SK-N-SH treated with all-trans-retinoic acid at 6 μM for 48 hours (cell line): ENCODE data around the gene CA7.

ENCODE experiments used
- ATAC-seq: fragments of 200-7000 bp; cut with Tn5 transposase; 3 replicates; pipeline ENCODE4 v1.9.1; 2020; ENCODE audit warnings: mild to moderate bottlenecking, moderate library complexity
- ARNTL ChIP-seq: fragments of 450-650 bp; formaldehyde crosslinking; IDR thresholded peaks from 2 replicates; pipeline ENCODE4 v1.5.0; 2020; ENCODE audit warnings: low read depth, mild to moderate bottlenecking, moderate library complexity, borderline replicate concordance
- CSDC2 ChIP-seq: fragments of 250-450 bp; sonication (Bioruptor Pico); IDR thresholded peaks from 2 replicates; pipeline ENCODE4 v1.5.0; 2020; ENCODE audit warnings: mild to moderate bottlenecking, moderate library complexity
- ESRRG ChIP-seq: fragments of 250-450 bp; sonication (Bioruptor Pico); IDR thresholded peaks from 2 replicates; pipeline ENCODE4 v1.6.1; 2021; ENCODE audit warnings: mild to moderate bottlenecking
- GLIS3 ChIP-seq: fragments of 250-450 bp; sonication (Bioruptor Pico); IDR thresholded peaks from 2 replicates; pipeline ENCODE4 v1.5.0; 2020; ENCODE audit warnings: mild to moderate bottlenecking, moderate library complexity
- ISL1 ChIP-seq: fragments of 250-450 bp; sonication (Bioruptor Pico); IDR thresholded peaks from 2 replicates; pipeline ENCODE4 v2.1.2; 2022; ENCODE audit warnings: mild to moderate bottlenecking, moderate library complexity
- OSR1 ChIP-seq: fragments of 250-450 bp; sonication (Bioruptor Pico); IDR thresholded peaks from 2 replicates; pipeline ENCODE4 v1.8.0; 2022; ENCODE audit warnings: moderate library complexity, mild to moderate bottlenecking, inconsistent platforms
- POU6F1 ChIP-seq: fragments of 250-450 bp; sonication (Bioruptor Pico); IDR thresholded peaks from 2 replicates; pipeline ENCODE4 v1.8.0; 2021; ENCODE audit warnings: low read depth, mild to moderate bottlenecking, moderate library complexity, borderline replicate concordance
- PPARA ChIP-seq: fragments of 250-450 bp; sonication (Bioruptor Pico); IDR thresholded peaks from 2 replicates; pipeline ENCODE4 v1.5.0; 2020; ENCODE audit warnings: mild to moderate bottlenecking, borderline replicate concordance
- RARB ChIP-seq: fragments of 250-450 bp; sonication (Bioruptor Pico); IDR thresholded peaks from 2 replicates; pipeline ENCODE4 v1.8.0; 2021; ENCODE audit warnings: mild to moderate bottlenecking, moderate library complexity
- SNAI2 ChIP-seq: fragments of 250-450 bp; sonication (Bioruptor Pico); IDR thresholded peaks from 2 replicates; pipeline ENCODE4 v1.5.0; 2020; ENCODE audit warnings: mild to moderate bottlenecking, moderate library complexity
- TCF4 ChIP-seq: fragments of 250-450 bp; sonication (Bioruptor Pico); IDR thresholded peaks from 2 replicates; pipeline ENCODE4 v1.8.0; 2021; ENCODE audit warnings: mild to moderate bottlenecking, moderate library complexity, borderline replicate concordance
- TOX ChIP-seq: fragments of 250-450 bp; sonication (Bioruptor Pico); IDR thresholded peaks from 2 replicates; pipeline ENCODE4 v1.8.0; 2021; ENCODE audit warnings: mild to moderate bottlenecking, moderate library complexity, borderline replicate concordance
- TSHZ2 ChIP-seq: fragments of 250-450 bp; sonication (Bioruptor Pico); IDR thresholded peaks from 2 replicates; pipeline ENCODE4 v1.5.0; 2020; ENCODE audit warnings: mild to moderate bottlenecking, moderate library complexity
- ZC3H10 ChIP-seq: fragments of 250-450 bp; sonication (Bioruptor Pico); IDR thresholded peaks from 2 replicates; pipeline ENCODE4 v1.5.1; 2021; ENCODE audit warnings: mild to moderate bottlenecking, moderate library complexity
- ZFP3 ChIP-seq: fragments of 250-450 bp; sonication (Bioruptor Pico); IDR thresholded peaks from 2 replicates; pipeline ENCODE4 v1.5.0; 2020; ENCODE audit warnings: mild to moderate bottlenecking, moderate library complexity
- ZFP30 ChIP-seq: fragments of 450-650 bp; formaldehyde crosslinking; IDR thresholded peaks from 2 replicates; pipeline ENCODE4 v1.5.0; 2022; ENCODE audit warnings: mild to moderate bottlenecking, moderate library complexity
- ZNF565 ChIP-seq: fragments of 450-650 bp; formaldehyde crosslinking; conservative IDR thresholded peaks from 2 replicates; pipeline ENCODE4 v1.5.0; 2020; ENCODE audit warnings: low read depth, mild to moderate bottlenecking, moderate library complexity
- ZNF70 ChIP-seq: fragments of 450-650 bp; formaldehyde crosslinking; IDR thresholded peaks from 2 replicates; pipeline ENCODE4 v1.5.0; 2020; ENCODE audit warnings: mild to moderate bottlenecking, moderate library complexity
- ZNF8 ChIP-seq: fragments of 450-650 bp; formaldehyde crosslinking; IDR thresholded peaks from 2 replicates; pipeline ENCODE4 v1.5.0; 2020; ENCODE audit warnings: mild to moderate bottlenecking, moderate library complexity
- TF ChIP-seq, protein P1 (sequence below): fragments of 250-450 bp; sonication (Bioruptor Pico); IDR thresholded peaks from 2 replicates; pipeline ENCODE4 v1.5.1; 2021; ENCODE audit warnings: mild to moderate bottlenecking, moderate library complexity
- TF ChIP-seq, protein P2 (sequence below): fragments of 250-450 bp; sonication (Bioruptor Pico); IDR thresholded peaks from 2 replicates; pipeline ENCODE4 v1.8.0; 2020; ENCODE audit warnings: mild to moderate bottlenecking, moderate library complexity, borderline replicate concordance
- TF ChIP-seq, protein P3 (sequence below): fragments of 250-450 bp; sonication (Bioruptor Pico); IDR thresholded peaks from 2 replicates; pipeline ENCODE4 v1.5.1; 2020; ENCODE audit warnings: low read depth, mild to moderate bottlenecking, moderate library complexity

The CA7 gene

GRCh38 chr16:66841366-66841765 is 2.8 kb upstream of the CA7 start:
- TF ChIP-seq OSR1 (no peak), ZFP30 (no peak), ISL1 (no peak), ZFP3 (CRISPR knock-in tag) (no peak), TOX (CRISPR knock-in tag) (no peak), ZNF565 (CRISPR knock-in tag) (no peak), TCF4 (no peak), POU6F1 (CRISPR knock-in tag) (no peak), ZNF8 (CRISPR knock-in tag) (no peak), SNAI2 (CRISPR knock-in tag) (no peak)
- TF ChIP-seq, protein P1, sequence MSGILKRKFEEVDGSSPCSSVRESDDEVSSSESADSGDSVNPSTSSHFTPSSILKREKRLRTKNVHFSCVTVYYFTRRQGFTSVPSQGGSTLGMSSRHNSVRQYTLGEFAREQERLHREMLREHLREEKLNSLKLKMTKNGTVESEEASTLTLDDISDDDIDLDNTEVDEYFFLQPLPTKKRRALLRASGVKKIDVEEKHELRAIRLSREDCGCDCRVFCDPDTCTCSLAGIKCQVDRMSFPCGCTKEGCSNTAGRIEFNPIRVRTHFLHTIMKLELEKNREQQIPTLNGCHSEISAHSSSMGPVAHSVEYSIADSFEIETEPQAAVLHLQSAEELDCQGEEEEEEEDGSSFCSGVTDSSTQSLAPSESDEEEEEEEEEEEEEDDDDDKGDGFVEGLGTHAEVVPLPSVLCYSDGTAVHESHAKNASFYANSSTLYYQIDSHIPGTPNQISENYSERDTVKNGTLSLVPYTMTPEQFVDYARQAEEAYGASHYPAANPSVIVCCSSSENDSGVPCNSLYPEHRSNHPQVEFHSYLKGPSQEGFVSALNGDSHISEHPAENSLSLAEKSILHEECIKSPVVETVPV (CRISPR knock-in tag): no peak
- ATAC-seq: no peak

DNA sequence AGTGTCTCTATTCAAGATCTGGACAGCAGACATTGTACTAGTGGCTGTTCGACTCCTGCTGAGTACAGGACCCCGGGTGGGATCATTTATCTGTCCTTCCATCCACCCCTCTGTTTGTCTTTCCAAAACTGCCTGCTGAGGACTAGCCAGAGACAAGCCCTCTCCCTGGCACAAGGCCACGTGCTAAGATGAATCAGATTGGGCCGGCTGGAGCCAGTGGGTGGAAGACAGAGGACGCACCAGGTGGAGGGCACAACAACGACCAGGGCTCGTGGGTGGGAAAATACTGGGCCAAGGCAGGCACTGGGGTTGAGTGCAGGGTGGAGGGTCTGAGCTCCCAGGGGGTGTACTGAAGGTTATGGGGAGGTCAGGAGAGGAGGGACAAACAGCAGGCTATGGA is 1.4 kb upstream of the CA7 start:
- TF ChIP-seq ARNTL (CRISPR knock-in tag) (no peak), ZFP3 (CRISPR knock-in tag) (no peak), ZFP30 (no peak), ZNF565 (CRISPR knock-in tag) (no peak), TSHZ2 (CRISPR knock-in tag) (no peak), TCF4 (no peak), SNAI2 (CRISPR knock-in tag) (no peak), TOX (CRISPR knock-in tag) (no peak), ESRRG (CRISPR knock-in tag) (no peak), OSR1 (no peak), PPARA (CRISPR knock-in tag) (no peak), RARB (CRISPR knock-in tag) (no peak)
- no peak; the same call in 1 of the 3 replicates for ATAC-seq

- TF ChIP-seq POU6F1 (CRISPR knock-in tag) (no peak), CSDC2 (CRISPR knock-in tag) (no peak)
- ATAC-seq: no peak; the same call in 2 of the 3 replicates
Measured at GRCh38 chr16:66843191-66843590, 1.0 kb upstream of the CA7 start.

GRCh38 chr16:66844009-66844341 is 239 bp upstream of the CA7 start:
- TF ChIP-seq POU6F1 (CRISPR knock-in tag): no peak
- no peak for TF ChIP-seq ARNTL (CRISPR knock-in tag)
- no peak for TF ChIP-seq GLIS3
- no peak for TF ChIP-seq ZFP30
- TF ChIP-seq ZNF8 (CRISPR knock-in tag): no peak
- TF ChIP-seq, protein P2, sequence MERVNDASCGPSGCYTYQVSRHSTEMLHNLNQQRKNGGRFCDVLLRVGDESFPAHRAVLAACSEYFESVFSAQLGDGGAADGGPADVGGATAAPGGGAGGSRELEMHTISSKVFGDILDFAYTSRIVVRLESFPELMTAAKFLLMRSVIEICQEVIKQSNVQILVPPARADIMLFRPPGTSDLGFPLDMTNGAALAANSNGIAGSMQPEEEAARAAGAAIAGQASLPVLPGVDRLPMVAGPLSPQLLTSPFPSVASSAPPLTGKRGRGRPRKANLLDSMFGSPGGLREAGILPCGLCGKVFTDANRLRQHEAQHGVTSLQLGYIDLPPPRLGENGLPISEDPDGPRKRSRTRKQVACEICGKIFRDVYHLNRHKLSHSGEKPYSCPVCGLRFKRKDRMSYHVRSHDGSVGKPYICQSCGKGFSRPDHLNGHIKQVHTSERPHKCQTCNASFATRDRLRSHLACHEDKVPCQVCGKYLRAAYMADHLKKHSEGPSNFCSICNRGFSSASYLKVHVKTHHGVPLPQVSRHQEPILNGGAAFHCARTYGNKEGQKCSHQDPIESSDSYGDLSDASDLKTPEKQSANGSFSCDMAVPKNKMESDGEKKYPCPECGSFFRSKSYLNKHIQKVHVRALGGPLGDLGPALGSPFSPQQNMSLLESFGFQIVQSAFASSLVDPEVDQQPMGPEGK (CRISPR knock-in tag): no peak
- no peak for TF ChIP-seq RARB (CRISPR knock-in tag)
- no peak for TF ChIP-seq ZC3H10 (CRISPR knock-in tag)
- TF ChIP-seq, protein P1 (CRISPR knock-in tag): no peak
- TF ChIP-seq ZNF565 (CRISPR knock-in tag): no peak
- TF ChIP-seq CSDC2 (CRISPR knock-in tag): no peak
- no peak for TF ChIP-seq ESRRG (CRISPR knock-in tag)
- TF ChIP-seq ZNF70: no peak
- TF ChIP-seq OSR1: no peak
- TF ChIP-seq, protein P3, sequence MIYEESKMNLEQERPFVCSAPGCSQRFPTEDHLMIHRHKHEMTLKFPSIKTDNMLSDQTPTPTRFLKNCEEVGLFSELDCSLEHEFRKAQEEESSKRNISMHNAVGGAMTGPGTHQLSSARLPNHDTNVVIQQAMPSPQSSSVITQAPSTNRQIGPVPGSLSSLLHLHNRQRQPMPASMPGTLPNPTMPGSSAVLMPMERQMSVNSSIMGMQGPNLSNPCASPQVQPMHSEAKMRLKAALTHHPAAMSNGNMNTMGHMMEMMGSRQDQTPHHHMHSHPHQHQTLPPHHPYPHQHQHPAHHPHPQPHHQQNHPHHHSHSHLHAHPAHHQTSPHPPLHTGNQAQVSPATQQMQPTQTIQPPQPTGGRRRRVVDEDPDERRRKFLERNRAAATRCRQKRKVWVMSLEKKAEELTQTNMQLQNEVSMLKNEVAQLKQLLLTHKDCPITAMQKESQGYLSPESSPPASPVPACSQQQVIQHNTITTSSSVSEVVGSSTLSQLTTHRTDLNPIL (CRISPR knock-in tag): no peak
- ATAC-seq: no peak
